Tongue (tissue), 2 donors: Measurements from ENCODE around the gene SNRNP25. TPM values are rescaled to one million over a fixed set of nuclear protein-coding genes. Genes with fewer than 3 reads are reported as not detected.

Experiments
- DNase-seq: peaks from one replicate; pipeline ENCODE4 v3.0.0-alpha.2; 2015
- total RNA-seq: library from RNA; depleted of rRNA; stranded (reverse); fragments of >200 nt; gene quantifications from one replicate; pipeline ENCODE4 v1.2.3, GENCODE V29; 2014

The SNRNP25 gene
- total RNA-seq, 1 donor from 2014 or later, result 13.0 TPM

- DNase-seq, result no peak
These were observed 10.6 kb downstream of the SNRNP25 start for GRCh38 chr16:63998-64913.

GRCh38 chr16:64914-65255 lies 11.3 kb downstream of the SNRNP25 start:
- DNase-seq, result no peak

GRCh38 chr16:65745-66144 lies 12.1 kb downstream of the SNRNP25 start:
- DNase-seq, result peak; percentile 86

- no peak for DNase-seq
These were observed 12.9 kb downstream of the SNRNP25 start for GRCh38 chr16:66309-67182.

GRCh38 chr16:67183-67791 lies 13.7 kb downstream of the SNRNP25 start:
- DNase-seq, result peak; percentile 33

GRCh38 chr16:67884-68789 lies 14.5 kb downstream of the SNRNP25 start:
- peak; percentile 50 for DNase-seq

- no peak for DNase-seq
These were observed 15.6 kb downstream of the SNRNP25 start for GRCh38 chr16:69181-69580.

- DNase-seq, result no peak
These were observed 17.5 kb downstream of the SNRNP25 start for GRCh38 chr16:71210-71539.

GRCh38 chr16:71540-72401 lies 18.1 kb downstream of the SNRNP25 start:
- peak; percentile 88 for DNase-seq

GRCh38 chr16:72561-73548 lies 19.2 kb downstream of the SNRNP25 start, which contains the start of gene RHBDF1:
Gene RHBDF1, minus strand, starts transcription at chr16:72631. Its CDS starts 7,616 bp downstream, at chr16:65015.
- DNase-seq, result peak; percentile 82

- peak; percentile 46 for DNase-seq
These were observed 20.6 kb downstream of the SNRNP25 start for GRCh38 chr16:74051-74746.

GRCh38 chr16:74747-75334 lies 21.2 kb downstream of the SNRNP25 start:
- peak; percentile 34 for DNase-seq

- DNase-seq, result peak; percentile 78
These were observed 22.2 kb downstream of the SNRNP25 start for GRCh38 chr16:75580-76501.

- peak; percentile 88 for DNase-seq
These were observed 23.1 kb downstream of the SNRNP25 start for GRCh38 chr16:76535-77272.

GRCh38 chr16:77273-77806 lies 23.7 kb downstream of the SNRNP25 start:
- peak; percentile 68 for DNase-seq

GRCh38 chr16:77807-78443 lies 24.3 kb downstream of the SNRNP25 start, which contains the start of gene MPG:
Gene MPG, plus strand, starts transcription at chr16:78225. Its CDS starts 85 bp downstream, at chr16:78310.
- DNase-seq, result peak; percentile 95
